ENCODE results near the gene AMHR2. TPM values are rescaled to one million over a fixed set of nuclear protein-coding genes. Genes with fewer than 3 reads are reported as not detected.

Gene AMHR2
- not detected in 2 replicates for total RNA-seq

DNA sequence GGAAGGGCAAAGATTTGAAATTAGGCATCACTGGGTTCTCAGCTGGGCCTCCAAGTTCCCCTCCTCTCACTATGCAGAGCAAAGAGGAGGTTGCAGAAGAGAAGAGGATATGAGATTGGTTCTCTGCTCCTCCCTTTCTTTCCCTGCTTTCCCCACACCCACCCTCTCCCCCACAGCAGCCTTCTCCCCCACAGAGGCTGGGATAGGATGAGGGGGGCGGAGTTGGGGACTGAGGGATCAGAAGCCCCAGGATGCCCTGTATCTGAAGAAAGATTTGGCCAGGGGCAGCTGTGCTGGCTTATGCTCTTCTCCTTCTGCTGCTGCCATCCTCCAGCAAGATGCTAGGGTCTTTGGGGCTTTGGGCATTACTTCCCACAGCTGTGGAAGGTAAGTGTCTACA lies at the start of gene AMHR2:
AMHR2 (plus strand) TSS at position 259 of the 400 bp plus-strand sequence; CDS start at position 339, 80 bp downstream.

DNA sequence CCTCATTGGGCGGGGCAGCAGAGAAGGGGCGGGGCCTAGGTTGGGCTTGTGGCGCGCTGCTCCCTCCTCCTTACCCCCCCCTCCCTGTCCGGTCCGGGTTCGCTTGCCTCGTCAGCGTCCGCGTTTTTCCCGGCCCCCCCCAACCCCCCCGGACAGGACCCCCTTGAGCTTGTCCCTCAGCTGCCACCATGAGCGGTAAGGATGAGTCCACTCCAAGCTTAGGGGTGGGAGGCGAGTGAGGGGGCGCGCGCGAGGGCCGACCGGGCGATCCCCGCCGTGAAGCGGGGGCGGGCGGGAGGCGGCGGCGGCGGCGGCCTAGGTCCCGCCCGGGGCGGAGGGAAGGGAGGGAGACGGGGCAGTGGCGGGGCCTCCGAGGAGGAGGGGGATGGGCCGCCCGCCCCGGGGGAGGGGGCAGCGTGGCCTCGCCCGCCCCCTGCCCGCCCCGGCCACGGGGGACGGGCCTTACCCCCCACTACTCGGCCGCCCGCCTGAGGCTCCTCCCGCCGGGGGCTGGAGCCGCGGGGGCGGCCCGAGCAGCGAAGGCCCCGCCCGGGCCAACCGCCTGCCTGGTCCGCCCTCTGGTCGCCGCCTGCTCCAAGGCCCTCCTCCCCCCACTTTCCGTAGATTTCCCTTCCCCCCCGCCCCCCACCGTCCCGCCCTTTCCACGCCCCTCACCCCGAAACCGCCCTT lies 43.4 kb upstream of the AMHR2 start, which contains the start of gene SP1:
SP1 (plus strand) TSS at position 73 of the 690 bp plus-strand sequence; CDS start at position 189, 116 bp downstream.

DNA sequence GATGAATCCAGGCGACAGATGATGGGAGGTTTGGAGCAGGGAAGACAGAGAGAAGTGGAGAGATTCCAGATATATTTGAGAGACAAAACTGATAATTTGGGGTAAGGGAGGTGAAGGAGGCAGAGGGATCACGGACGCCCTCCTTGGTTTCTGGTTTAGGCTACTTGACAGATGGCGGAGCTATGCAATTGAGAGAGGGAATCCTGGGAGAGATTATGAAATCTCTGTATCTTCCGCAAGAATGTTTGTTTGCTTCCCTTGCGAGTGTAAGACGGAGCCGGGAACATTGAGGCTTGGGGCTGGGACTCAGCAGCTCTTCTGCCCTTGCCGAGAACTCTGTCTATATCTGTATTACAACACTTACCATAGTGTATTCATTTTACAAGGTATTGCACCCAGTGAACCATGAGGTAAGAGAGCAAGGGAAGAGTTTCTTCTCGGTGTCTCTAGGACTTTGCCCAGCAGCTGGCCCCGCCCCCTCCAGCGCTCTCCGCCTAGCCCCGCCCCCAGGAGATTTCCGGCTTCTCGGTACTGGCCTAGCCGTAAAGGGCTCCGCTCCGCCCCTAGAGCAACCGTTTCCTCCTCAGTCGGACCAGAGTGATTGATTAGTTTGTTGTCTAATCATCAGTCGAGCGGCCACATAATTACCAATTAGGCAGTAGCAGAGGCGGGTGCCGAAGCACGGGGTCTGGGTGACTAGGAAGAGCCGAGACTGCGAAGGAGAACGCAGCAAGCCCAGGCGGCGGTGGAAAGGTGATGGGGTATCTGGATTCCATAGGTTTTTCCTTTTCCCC lies 17.6 kb downstream of the AMHR2 start, which contains the start of gene PRR13:
PRR13 (plus strand) TSS at position 695 of the 794 bp plus-strand sequence. CDS start 981 bp downstream, outside the sequence.

DNA sequence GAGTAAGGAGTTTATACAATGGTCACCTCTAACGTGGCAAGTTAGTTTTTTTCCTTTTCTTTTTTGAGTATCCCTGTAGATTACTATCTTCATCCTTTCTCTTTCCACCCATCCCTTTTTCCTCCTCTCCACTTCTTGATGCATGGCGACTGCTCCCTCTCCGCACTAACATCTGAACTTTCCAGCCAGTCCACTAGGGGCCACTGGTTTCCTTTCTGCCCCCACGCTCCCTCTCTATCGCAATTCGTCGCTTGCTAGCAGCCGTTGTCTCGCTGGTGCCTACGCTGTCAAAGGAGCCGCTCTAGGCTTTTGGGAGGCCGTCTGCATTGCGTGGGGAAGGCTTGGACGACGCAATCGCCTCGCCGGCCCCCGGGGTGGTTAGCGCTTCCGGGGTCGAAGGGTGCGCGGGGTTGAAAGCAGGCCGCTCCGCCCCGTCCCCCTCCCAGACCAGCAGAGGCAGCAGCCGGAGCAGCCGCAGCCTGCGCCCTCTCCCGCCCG lies 28.1 kb downstream of the AMHR2 start, which contains the start of gene PCBP2:
PCBP2 (plus strand) TSS at position 442 of the 498 bp plus-strand sequence. CDS start 2,699 bp downstream, outside the sequence.

Other genes starting within 250 kb of the AMHR2 start
- 3.9 and 9.9 TPM in 2 replicates for gene ZNF740, start 243.1 kb upstream of the AMHR2 start, total RNA-seq
- gene CSAD, start 242.9 kb upstream of the AMHR2 start, total RNA-seq, result 1.6 and 8.7 TPM in 2 replicates
- 0.89 TPM in 1 of 2 replicates, not detected in the other for gene ITGB7, start 216.6 kb upstream of the AMHR2 start, total RNA-seq
- 9.8 and 26.1 TPM in 2 replicates for gene RARG, start 191.6 kb upstream of the AMHR2 start, total RNA-seq
- 1.3 and 26.6 TPM in 2 replicates for gene ESPL1, start 155.6 kb upstream of the AMHR2 start, total RNA-seq
- 240 and 333 TPM in 2 replicates for gene PFDN5, start 128.3 kb upstream of the AMHR2 start, total RNA-seq
- 74.3 and 81.6 TPM in 2 replicates for gene MYG1, start 124.2 kb upstream of the AMHR2 start, total RNA-seq
- gene AAAS, start 102.2 kb upstream of the AMHR2 start, total RNA-seq, result 48.6 and 82.5 TPM in 2 replicates
- not detected in 2 replicates for gene SP7, start 87.5 kb upstream of the AMHR2 start, total RNA-seq
- gene SP1, start 43.7 kb upstream of the AMHR2 start, total RNA-seq, result 37.0 and 60.8 TPM in 2 replicates
- gene PRR13, start 17.9 kb downstream of the AMHR2 start, total RNA-seq, result 82.9 and 105 TPM in 2 replicates
- gene PCBP2, start 28.2 kb downstream of the AMHR2 start, total RNA-seq, result 263 and 427 TPM in 2 replicates
- gene MAP3K12, start 75.6 kb downstream of the AMHR2 start, total RNA-seq, result 9.6 and 30.0 TPM in 2 replicates
- gene TARBP2, start 77.4 kb downstream of the AMHR2 start, total RNA-seq, result 46.1 and 55.6 TPM in 2 replicates
- gene NPFF, start 83.6 kb downstream of the AMHR2 start, total RNA-seq, result 1.5 TPM in 1 of 2 replicates, not detected in the other
- gene ATF7, start 202.5 kb downstream of the AMHR2 start, total RNA-seq, result 13.9 and 17.1 TPM in 2 replicates